ENCODE results near the gene SLC5A2. TPM values are rescaled to one million over a fixed set of nuclear protein-coding genes. Genes with fewer than 3 reads are reported as not detected.

SLC5A2 gene
- total RNA-seq, 4 donors from 2014 or later = 0.33 TPM; not detected in 3

Other genes with a start within 250 kb of the SLC5A2 start
- gene ITGAM, start 223.1 kb upstream of the SLC5A2 start, total RNA-seq = 1 to 10 TPM; 2.8 to 5.0 (median 4.0) TPM
- 1 to 10 TPM in 3 of 4 donors, under 1 TPM in 1; 0.11 to 3.2 (median 2.2) TPM for gene ITGAX, start 127.9 kb upstream of the SLC5A2 start, total RNA-seq
- not detected for gene ITGAD, start 89.8 kb upstream of the SLC5A2 start, total RNA-seq
- not detected for gene COX6A2, start 54.8 kb upstream of the SLC5A2 start, total RNA-seq
- gene ZNF843, start 40.3 kb upstream of the SLC5A2 start, total RNA-seq = 1 to 10 TPM in 3 of 4 donors, under 1 TPM in 1; 0.40 to 1.8 (median 1.5) TPM
- 10 to 100 TPM; 13.2 to 18.0 (median 15.3) TPM for gene ARMC5, start 23.6 kb upstream of the SLC5A2 start, total RNA-seq
- gene TGFB1I1, start 11.0 kb upstream of the SLC5A2 start, total RNA-seq = 10 to 100 TPM; 11.0 to 23.5 (median 20.0) TPM
- 100 to 1,000 TPM in 3 of 4 donors, 10 to 100 TPM in 1; 77.8 to 136 (median 129) TPM for gene RUSF1, start 25.3 kb downstream of the SLC5A2 start, total RNA-seq
- not detected for gene AHSP, start 44.8 kb downstream of the SLC5A2 start, total RNA-seq

Data from thyroid gland (tissue), 4 donors.